H1 (cell line): Measurements from ENCODE around the gene KRT17. TPM values are rescaled to one million over a fixed set of nuclear protein-coding genes. Genes with fewer than 3 reads are reported as not detected.

Experiments used
- CTCF ChIA-PET: fragments of 300-600 bp; sonication (Branson Sonifier 250); formaldehyde crosslinking; loops from one replicate; lab custom pipeline; 2021; ENCODE audit not compliant: partially characterized antibody; lab: Charles Lee
- POLR2A ChIA-PET: fragments of 300-600 bp; sonication (Branson Sonifier 250); formaldehyde crosslinking; loops from one replicate; lab custom pipeline; 2021; ENCODE audit warnings: inconsistent platforms; ENCODE audit not compliant: partially characterized antibody; lab: Charles Lee
- DNase-seq, 2 experiments: peaks; one replicate each; pipeline versions ENCODE4 v3.0.0 to v3.0.0-alpha.2; 2010 to 2022; ENCODE audit warnings: low spot score in 2 of 2, low read depth in 1 of 2, mixed read lengths in 1 of 2
- FAIRE-seq: peaks from 2 replicates; lab custom pipeline; 2011; peaks lifted over from hg19 to GRCh38; lab: Jason Lieb, UNC
- H2AFZ ChIP-seq: 2 replicates; pipeline ENCODE4 v1.8.1; 2012; ENCODE audit warnings: low read length, inconsistent platforms
- H2AK5ac ChIP-seq: 2 replicates; pipeline ENCODE4 v1.6.1; 2013; ENCODE audit warnings: low read depth, low read length
- H2BK120ac ChIP-seq: replicated peaks from 2 replicates; pipeline ENCODE3; 2013; ENCODE audit warnings: low read depth, low read length, inconsistent platforms
- H2BK12ac ChIP-seq: 2 replicates; pipeline ENCODE4 v1.6.1; 2013; ENCODE audit warnings: low read depth, low read length
- H2BK15ac ChIP-seq: 2 replicates; pipeline ENCODE4 v1.6.1; 2013; ENCODE audit warnings: low read length
- H2BK20ac ChIP-seq: 2 replicates; pipeline ENCODE4 v1.6.1; 2013; ENCODE audit warnings: low read length
- H2BK5ac ChIP-seq: 2 replicates; pipeline ENCODE4 v1.6.1; 2013; ENCODE audit warnings: low read depth, low read length
- H3K14ac ChIP-seq: 2 replicates; pipeline ENCODE4 v1.6.1; 2013; ENCODE audit warnings: inconsistent platforms; ENCODE audit not compliant: insufficient read length
- H3K18ac ChIP-seq: 2 replicates; pipeline ENCODE4 v1.6.1; 2013; ENCODE audit warnings: low read length; ENCODE audit errors: extremely low read depth
- H3K23ac ChIP-seq: 2 replicates; pipeline ENCODE4 v1.6.1; 2013; ENCODE audit warnings: inconsistent platforms; ENCODE audit not compliant: insufficient read length
- H3K23me2 ChIP-seq: 2 replicates; pipeline ENCODE4 v1.6.1; 2013; ENCODE audit warnings: low read depth, low read length
- H3K27ac ChIP-seq: 2 replicates; pipeline ENCODE4 v1.6.1; 2011; ENCODE audit warnings: low read depth, low read length, inconsistent platforms
- H3K27me3 ChIP-seq, 4 experiments: replicated peaks in 1 of 4; 1 replicate in 1 of 4; 2 replicates in 3 of 4; pipeline versions ENCODE4 v1.6.1 to v1.8.1; 2011 to 2013; ENCODE audit warnings: low read length in 3 of 4, mild to moderate bottlenecking in 3 of 4, inconsistent platforms in 2 of 4, mixed read lengths in 2 of 4, moderate library complexity in 1 of 4; ENCODE audit not compliant: control insufficient read depth in 3 of 4, insufficient read depth in 3 of 4; ENCODE audit errors: extremely low read depth in 1 of 4
- H3K36me3 ChIP-seq, 4 experiments: 2 replicates each; pipeline versions ENCODE4 v1.6.1 to v1.8.1; 2011 to 2013; ENCODE audit warnings: mild to moderate bottlenecking in 4 of 4, low read length in 3 of 4, moderate library complexity in 2 of 4, control low read depth in 1 of 4, inconsistent platforms in 1 of 4; ENCODE audit not compliant: insufficient read depth in 4 of 4, control insufficient read depth in 2 of 4
- H3K4ac ChIP-seq: replicated peaks from 2 replicates; pipeline ENCODE3; 2013; ENCODE audit warnings: low read length, low read depth, mixed read lengths, inconsistent platforms; ENCODE audit not compliant: insufficient read length
- H3K4me1 ChIP-seq, 4 experiments: replicated peaks in 1 of 4; 1 replicate in 1 of 4; 2 replicates in 3 of 4; pipeline versions ENCODE4 v1.6.1 to v1.8.1; 2011 to 2013; ENCODE audit warnings: low read length in 3 of 4, inconsistent platforms in 2 of 4, mixed read lengths in 1 of 4; ENCODE audit not compliant: insufficient read depth in 4 of 4, control insufficient read depth in 3 of 4
- H3K4me2 ChIP-seq, 2 experiments: 2 replicates each; pipeline versions ENCODE4 v1.6.1 to v1.8.1; 2011 to 2013; ENCODE audit warnings: low read depth in 2 of 2, low read length in 2 of 2, control low read depth in 1 of 2, inconsistent platforms in 1 of 2, mild to moderate bottlenecking in 1 of 2; ENCODE audit not compliant: insufficient read depth in 1 of 2
- H3K4me3 ChIP-seq, 4 experiments: fragments of 200-600, 300-600 bp in 1 of 4; sonication (generic), shearing (Covaris generic), sonication (Bioruptor Twin) in 1 of 4; 2 replicates each; pipeline versions ENCODE4 v1.5.1 to v1.8.1; 2011 to 2016; ENCODE audit warnings: low read length in 4 of 4, low read depth in 3 of 4, control low read depth in 2 of 4, inconsistent platforms in 2 of 4, mild to moderate bottlenecking in 2 of 4, mixed read lengths in 1 of 4, moderate library complexity in 1 of 4; ENCODE audit not compliant: insufficient read depth in 2 of 4; ENCODE audit errors: extremely low read depth in 1 of 4
- H3K56ac ChIP-seq: replicated peaks from 2 replicates; pipeline ENCODE3; 2013; ENCODE audit warnings: low read depth, mild to moderate bottlenecking, mixed read lengths, low read length, inconsistent platforms; ENCODE audit not compliant: insufficient read length
- H3K79me1 ChIP-seq: 2 replicates; pipeline ENCODE4 v1.6.1; 2013; ENCODE audit warnings: low read depth, low read length, control low read depth
- H3K79me2 ChIP-seq, 2 experiments: 2 replicates each; pipeline versions ENCODE4 v1.6.1 to v1.8.1; 2012 to 2013; ENCODE audit warnings: low read length in 2 of 2, mild to moderate bottlenecking in 2 of 2, inconsistent platforms in 1 of 2; ENCODE audit not compliant: insufficient read depth in 2 of 2, control insufficient read depth in 1 of 2
- H3K9ac ChIP-seq, 4 experiments: replicated peaks in 1 of 4; 1 replicate in 1 of 4; 2 replicates in 3 of 4; pipeline versions ENCODE4 v1.6.1 to v1.8.1; 2011 to 2013; ENCODE audit warnings: low read depth in 3 of 4, low read length in 3 of 4, control low read depth in 2 of 4, mild to moderate bottlenecking in 2 of 4, moderate library complexity in 2 of 4, inconsistent platforms in 1 of 4; ENCODE audit errors: extremely low read depth in 1 of 4
- H3K9me3 ChIP-seq, 2 experiments: 2 replicates each; pipeline versions ENCODE4 v1.6.1 to v1.8.1; 2012 to 2013; ENCODE audit warnings: mild to moderate bottlenecking in 2 of 2, moderate library complexity in 2 of 2, control low read depth in 1 of 2, inconsistent platforms in 1 of 2, low read depth in 1 of 2, low read length in 1 of 2, mixed read lengths in 1 of 2; ENCODE audit not compliant: insufficient read depth in 2 of 2
- H4K20me1 ChIP-seq, 2 experiments: replicated peaks in 1 of 2; 2 replicates each; pipeline versions ENCODE3 to v1.8.1; 2011 to 2013; ENCODE audit warnings: inconsistent platforms in 2 of 2, low read length in 2 of 2, mild to moderate bottlenecking in 1 of 2; ENCODE audit not compliant: insufficient read depth in 2 of 2, control insufficient read depth in 1 of 2
- H4K5ac ChIP-seq: 2 replicates; pipeline ENCODE4 v1.6.1; 2013; ENCODE audit warnings: low read length, low read depth, mixed read lengths, inconsistent platforms; ENCODE audit not compliant: insufficient read length
- H4K8ac ChIP-seq: 2 replicates; pipeline ENCODE4 v1.8.0; 2013; ENCODE audit warnings: mild to moderate bottlenecking, moderate library complexity, low read length, inconsistent platforms; ENCODE audit not compliant: insufficient read depth; ENCODE audit errors: extremely low read depth
- H4K91ac ChIP-seq: replicated peaks from 2 replicates; pipeline ENCODE3; 2013; ENCODE audit warnings: low read length, mixed read lengths, inconsistent platforms; ENCODE audit not compliant: insufficient read length
- ASH2L ChIP-seq: fragments of 200-600, 300-600 bp; sonication (generic); IDR thresholded peaks from one replicate; pipeline ENCODE4 v1.7.1; 2017; ENCODE audit warnings: low read length
- CEBPB ChIP-seq: IDR thresholded peaks from 2 replicates; pipeline ENCODE4 v1.6.1; 2012; ENCODE audit warnings: low read depth, low read length
- CTBP2 ChIP-seq: IDR thresholded peaks from 2 replicates; pipeline ENCODE4 v1.7.0; 2011; ENCODE audit warnings: borderline replicate concordance, mild to moderate bottlenecking, moderate library complexity, mixed read lengths, low read length; ENCODE audit not compliant: insufficient read depth, insufficient read length
- E2F6 ChIP-seq: IDR thresholded peaks from 2 replicates; pipeline ENCODE4 v1.6.1; 2012; ENCODE audit warnings: inconsistent platforms
- EGR1 ChIP-seq: IDR thresholded peaks from 2 replicates; pipeline ENCODE4 v1.6.1; 2011; ENCODE audit warnings: low read depth, low read length, borderline replicate concordance
- EZH2 ChIP-seq: fragments of 200-600 bp; sonication (generic); IDR thresholded peaks from 2 replicates; pipeline ENCODE4 v1.7.1; 2012; ENCODE audit warnings: low read depth, mild to moderate bottlenecking, moderate library complexity, low read length, inconsistent platforms; ENCODE audit not compliant: severe bottlenecking
- JUND ChIP-seq: IDR thresholded peaks from 2 replicates; pipeline ENCODE4 v1.6.1; 2011; ENCODE audit warnings: mild to moderate bottlenecking, improper control_type of control experiment, low read length
- POU5F1 ChIP-seq: IDR thresholded peaks from 2 replicates; pipeline ENCODE4 v1.6.1; 2011; ENCODE audit warnings: low read depth, mild to moderate bottlenecking, low read length, moderate library complexity
- RBBP5 ChIP-seq: IDR thresholded peaks from 2 replicates; pipeline ENCODE4 v1.7.1; 2012; ENCODE audit warnings: low read depth, mild to moderate bottlenecking, inconsistent platforms, low read length, moderate library complexity, borderline replicate concordance
- SP2 ChIP-seq: IDR thresholded peaks from 2 replicates; pipeline ENCODE4 v1.6.1; 2012; ENCODE audit warnings: mild to moderate bottlenecking, low read length, inconsistent platforms
- TAF1 ChIP-seq: IDR thresholded peaks from 2 replicates; pipeline ENCODE4 v1.6.1; 2011; ENCODE audit warnings: mild to moderate bottlenecking, low read depth, low read length
- YY1 ChIP-seq: IDR thresholded peaks from 2 replicates; pipeline ENCODE4 v1.6.1; 2011; ENCODE audit warnings: low read depth, mild to moderate bottlenecking, low read length
- WGBS, 2 experiments: shearing (Covaris generic) in 1 of 2; methylation state at CpG; one replicate each; pipeline versions ENCODE4 v1.1.6 to v1.1.7; 2013 to 2015; ENCODE audit warnings: low lambda C conversion rate in 2 of 2, mixed read lengths in 2 of 2, inconsistent platforms in 1 of 2, low coverage in 1 of 2, missing lambda C conversion rate in 1 of 2; ENCODE audit not compliant: insufficient replicate concordance in 2 of 2, insufficient coverage in 1 of 2, insufficient read length in 1 of 2; ENCODE audit errors: extremely low coverage in 1 of 2, missing lambda C conversion rate in 1 of 2; 5-methylcytosine and 5-hydroxymethylcytosine counted together
- polyA plus RNA-seq, 7 experiments: library from polyadenylated mRNA; depleted of rRNA in 3 of 7; stranded (reverse) in 5 of 7; unstranded in 2 of 7; fragments of >200 nt in 5 of 7; fragments of 200-250 nt in 2 of 7; gene quantifications; 1 replicate in 5 of 7; 2 replicates in 1 of 7; 4 replicates in 1 of 7; pipeline versions ENCODE4 v1.2.1 to v1.2.3, GENCODE V29; 2011 to 2013; ENCODE audit warnings: missing spikeins in 2 of 7, mixed read lengths in 2 of 7
- total RNA-seq: library from RNA; stranded (reverse); fragmentation: NEBNext Ultra II Directional; extraction: Animal tissue kit (Norgen Biotek cat#: 25700); gene quantifications from 2 replicates; pipeline ENCODE4 v1.2.1, GENCODE V29; 2021

The KRT17 gene
- total and polyA plus RNA-seq, 2 of the 8 experiments (the other 6 are each of a cell fraction or from before 2014, with no cell fraction given) = 0.50 to 0.95 TPM

GRCh38 chr17:41613277-41614082, 10.9 kb downstream of the KRT17 start:
- Histone ChIP-seq H4K91ac (no peak overlapping the region), H3K56ac (no peak overlapping the region), H3K27me3 (no peaks in the 10 kb centered on the region), H3K79me1 (no peaks in the 10 kb centered on the region), H2AFZ (no peak overlapping the region), H2BK5ac (no peak overlapping the region), H4K20me1 (no peaks in the 10 kb centered on the region), H2BK120ac (no peak overlapping the region), H2BK20ac (no peak overlapping the region), H2AK5ac (no peak overlapping the region), H3K18ac (no peak overlapping the region), H3K9ac (no peak overlapping the region), H2BK12ac (0 out of 2 replicates have a peak overlapping the region, but pooled peaks have one; percentile 27), H3K14ac (no peak overlapping the region), H4K8ac (no peak overlapping the region), H3K4me1 (peaks cover 0 to 5% (median 4%) of the 10 kb centered on the region in 4 experiments; a peak in 4 of 7 replicates), H3K4ac (no peak overlapping the region), H3K23me2 (no peaks in the 10 kb centered on the region), H3K4me3 (no peak overlapping the region), H3K4me2 (no peak overlapping the region), H3K23ac (no peak overlapping the region), H2BK15ac (no peak overlapping the region), H3K27ac (no peak overlapping the region), H3K36me3 (no peaks in the 10 kb centered on the region), H4K5ac (no peak overlapping the region), H3K79me2 (no peaks in the 10 kb centered on the region), H3K9me3 (no peaks in the 10 kb centered on the region)
- CTCF ChIA-PET = interaction anchor here (0.8 to 2.3 kb wide), 6 partner anchors 10 to 47 kb away, joined by 3 to 11 read pairs (median 3); partner anchors contain the start of gene KRT17
- no peak for FAIRE-seq
- 82% methylated on average over 7 of the region's 11 CpGs; no CpG with 5 or more reads in 1 of the 2 experiments for WGBS, 2 experiments
- POLR2A ChIA-PET = interaction anchor here (1.5 kb wide), 1 partner anchor 76 kb away, joined by 4 read pairs; no protein-coding TSS in a partner anchor
- no peak for DNase-seq
- no peak for TF ChIP-seq YY1
- no peak for TF ChIP-seq POU5F1
- TF ChIP-seq SP2 = no peak
- no peak for TF ChIP-seq TAF1
- TF ChIP-seq CTBP2 = no peak
- TF ChIP-seq EGR1 = no peak
- TF ChIP-seq EZH2 = no peak
- TF ChIP-seq CEBPB = no peak
- TF ChIP-seq JUND = no peak
- TF ChIP-seq ASH2L = no peak
- no peak for TF ChIP-seq RBBP5
- TF ChIP-seq E2F6 = no peak
